HG03103 (cell line): ENCODE data around the gene SPTB.

Experiments
- ATAC-seq: cut with Tn5 transposase; IDR thresholded peaks from one replicate; pipeline ENCODE4 v1.9.1; 2021; ENCODE audit warnings: low read depth; ENCODE audit not compliant: unreplicated experiment

Gene SPTB

DNA sequence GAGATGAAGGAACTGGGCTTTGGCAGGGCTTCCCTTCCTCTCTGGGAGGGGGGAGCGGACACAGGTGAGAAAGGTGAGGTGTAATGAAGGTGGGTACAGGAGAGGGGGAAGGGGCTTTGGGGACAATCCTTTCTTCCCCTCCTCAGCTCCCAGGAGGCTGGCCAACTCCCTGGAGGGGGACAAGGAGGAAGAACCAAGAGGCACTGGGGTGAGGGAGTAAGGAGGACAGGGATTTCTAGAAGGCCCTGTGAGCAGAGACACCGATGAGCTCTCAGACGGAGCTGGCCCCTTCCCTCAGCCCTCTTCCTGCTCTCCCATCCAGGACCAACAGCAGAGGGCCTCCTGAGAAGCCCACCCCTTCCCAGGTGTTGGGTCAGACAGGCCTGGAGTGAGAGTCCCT is 122.1 kb downstream of the SPTB start:
- ATAC-seq: no peak

DNA sequence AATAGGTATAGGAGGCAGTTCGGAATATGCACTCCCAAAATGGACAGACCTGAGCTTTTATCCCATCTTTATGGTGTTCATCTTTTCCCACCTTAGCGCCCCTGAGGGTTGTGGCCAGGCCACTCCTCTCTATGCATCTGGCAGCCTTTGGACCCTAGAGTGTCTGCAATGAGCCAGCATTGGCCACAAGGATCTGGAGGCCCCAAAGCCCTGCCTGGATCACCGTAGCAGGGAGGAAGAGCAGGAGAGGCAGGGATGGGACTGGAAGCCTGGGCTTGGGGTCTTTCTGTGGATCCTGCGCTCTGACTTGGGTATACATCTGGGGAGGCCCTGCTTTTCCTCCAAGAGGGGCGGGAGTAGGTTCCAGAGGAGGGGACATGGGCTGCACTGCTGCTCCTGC is 123.0 kb downstream of the SPTB start:
- no peak for ATAC-seq

DNA sequence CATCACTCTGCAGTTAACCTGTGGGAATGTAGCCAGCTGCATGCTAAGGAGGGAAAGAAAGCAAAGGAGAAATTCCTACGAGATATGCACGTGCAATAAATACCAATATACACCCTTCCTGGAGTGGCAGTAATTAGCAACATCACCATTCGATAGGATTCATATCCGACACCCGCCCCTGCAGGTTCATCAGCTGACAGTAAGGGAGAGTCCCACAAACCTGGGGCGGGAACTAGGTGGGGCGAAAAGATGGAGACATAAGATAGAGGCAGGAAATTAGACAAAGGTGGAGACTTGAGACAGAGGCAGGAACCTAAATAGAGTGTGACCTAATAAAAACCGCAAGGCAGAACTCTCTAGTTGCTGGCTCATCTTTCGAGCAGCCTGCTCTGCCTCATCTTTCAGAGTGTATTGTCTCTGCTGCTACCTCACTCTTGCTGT is 123.9 kb downstream of the SPTB start:
- no peak for ATAC-seq

DNA sequence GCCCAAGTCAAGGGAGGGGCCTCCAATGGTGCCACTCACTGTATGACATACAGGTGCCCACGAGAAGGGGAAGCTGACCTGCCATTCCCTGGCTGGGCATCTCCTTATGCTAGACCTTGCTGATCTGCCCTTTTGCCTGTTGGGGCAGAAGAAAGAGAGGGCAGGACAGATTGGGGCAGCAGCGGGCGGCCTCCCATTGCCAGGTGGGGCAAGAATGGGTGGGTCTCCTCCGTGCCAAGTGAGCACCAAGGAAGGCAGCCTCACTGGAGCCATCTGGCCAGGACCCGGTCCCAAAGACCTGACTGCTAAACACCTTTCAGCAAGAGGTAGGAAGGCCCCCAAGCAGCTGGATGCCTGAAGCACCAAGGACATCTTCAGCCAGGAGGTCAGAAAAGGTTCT is 125.0 kb downstream of the SPTB start:
- ATAC-seq: no peak

DNA sequence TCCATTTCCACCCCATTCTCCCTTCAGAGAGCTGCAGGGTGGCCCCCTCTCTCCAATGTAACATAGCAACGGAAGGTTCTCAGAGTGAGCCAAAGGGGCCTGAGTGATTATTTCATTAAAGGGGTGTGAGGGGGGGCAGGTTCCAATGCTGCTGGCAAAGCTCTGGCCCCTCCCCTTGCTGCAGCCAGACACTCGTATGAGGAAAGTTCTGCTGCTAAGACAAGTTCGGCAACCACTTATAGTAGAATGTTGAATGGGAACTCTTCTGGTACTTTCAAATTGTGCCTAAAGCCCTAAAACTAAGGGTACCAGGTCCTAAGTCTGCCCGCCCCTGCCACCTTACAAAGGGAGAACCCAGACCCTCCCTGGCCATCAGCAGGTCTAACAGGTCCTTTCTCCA is 125.7 kb downstream of the SPTB start:
- ATAC-seq: no peak

DNA sequence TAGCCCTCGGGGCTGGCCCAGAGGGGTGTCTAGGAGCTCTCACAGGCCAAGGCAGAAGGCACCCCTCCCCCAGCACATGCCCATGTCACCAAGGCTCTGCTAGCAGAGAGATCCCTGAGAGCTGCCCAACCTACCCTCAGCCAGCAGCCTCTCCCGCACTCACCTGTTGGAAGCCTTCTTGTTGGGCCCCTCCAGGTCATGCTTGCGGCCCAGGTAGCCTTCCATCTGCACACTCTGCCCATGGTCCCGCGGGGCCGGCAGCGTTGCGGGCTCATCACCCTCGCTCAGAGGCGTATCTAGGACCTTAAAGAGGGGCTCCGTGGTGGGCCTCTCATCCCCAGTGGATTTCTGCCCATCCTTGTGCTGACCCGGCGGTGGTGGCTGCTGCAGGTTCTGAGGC is 126.3 kb downstream of the SPTB start:
- ATAC-seq: no peak

DNA sequence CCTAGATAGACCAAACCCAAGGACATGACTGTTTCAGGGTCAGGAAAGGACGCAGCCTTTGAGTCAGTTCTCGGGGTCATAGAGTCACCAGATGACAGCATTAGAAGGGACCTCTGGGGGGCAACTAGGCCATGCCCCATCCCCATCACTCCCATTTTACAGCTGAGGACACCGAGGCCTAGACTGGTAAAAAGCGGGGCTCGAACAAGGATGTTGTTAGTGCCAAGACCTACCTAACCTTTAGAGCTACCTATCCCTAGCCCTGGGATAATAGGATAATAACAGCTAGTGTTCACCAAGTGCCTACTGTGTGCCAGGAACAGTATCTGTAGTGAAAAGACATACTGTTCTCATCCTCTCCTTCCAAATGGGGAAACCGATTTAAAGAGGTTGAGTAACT is 126.8 kb downstream of the SPTB start:
- ATAC-seq: no peak

DNA sequence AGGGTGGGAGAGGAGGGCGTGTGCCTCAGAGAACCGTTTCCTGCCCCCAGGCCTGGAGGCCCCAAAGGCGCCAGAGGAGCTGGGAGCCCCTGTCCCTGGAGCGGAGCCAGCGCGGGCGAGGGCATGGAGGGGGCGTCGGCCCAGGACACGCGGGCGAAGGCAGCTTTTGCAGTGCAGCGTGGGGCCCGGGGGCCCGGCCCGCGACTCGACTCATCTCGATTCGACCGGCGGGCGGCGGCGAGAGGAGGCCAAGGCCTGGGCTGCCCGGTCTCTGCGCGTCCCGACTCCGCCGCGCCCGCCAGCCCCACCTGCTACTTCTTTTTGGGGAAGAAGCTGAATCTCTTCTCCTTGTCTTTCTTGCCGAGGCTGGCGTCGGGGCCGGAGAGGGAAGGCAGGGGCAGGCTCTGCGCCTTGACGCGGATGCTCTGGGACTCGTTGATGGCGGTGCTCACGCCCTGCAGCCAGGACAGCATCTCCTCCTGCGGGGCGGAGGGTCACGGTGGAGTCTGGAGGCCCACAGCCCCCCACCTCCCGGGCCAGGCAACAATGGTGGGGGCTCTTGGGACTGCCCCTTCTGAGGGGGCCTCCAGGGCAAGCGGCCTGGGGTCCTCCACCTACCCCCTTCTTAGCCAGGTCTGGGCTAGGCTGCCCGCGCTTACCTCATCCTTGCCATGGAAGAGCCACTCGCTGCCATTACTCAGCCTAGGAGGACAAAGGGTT is 130.6 kb downstream of the SPTB start:
- ATAC-seq: no peak

DNA sequence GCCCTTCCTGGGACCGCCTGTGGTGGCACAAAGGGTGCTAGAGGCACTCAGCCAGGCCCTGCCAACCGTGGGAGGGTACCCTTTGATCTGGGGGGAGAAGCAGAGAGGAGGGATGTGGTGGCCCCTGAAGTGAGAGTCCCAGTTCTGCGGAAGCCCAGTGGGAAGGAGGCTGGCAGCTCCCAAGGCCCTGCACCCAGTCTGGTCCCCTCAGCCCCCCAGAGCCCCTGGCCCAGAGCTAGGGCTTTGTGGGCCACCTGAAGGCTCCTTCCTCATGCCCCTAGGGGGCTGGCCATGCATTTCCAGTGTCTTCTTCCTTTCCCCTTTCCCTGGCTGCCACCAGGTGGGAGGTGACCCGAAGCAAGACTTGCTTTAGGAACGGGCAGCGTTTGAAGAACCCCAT is 131.2 kb downstream of the SPTB start:
- no peak for ATAC-seq

DNA sequence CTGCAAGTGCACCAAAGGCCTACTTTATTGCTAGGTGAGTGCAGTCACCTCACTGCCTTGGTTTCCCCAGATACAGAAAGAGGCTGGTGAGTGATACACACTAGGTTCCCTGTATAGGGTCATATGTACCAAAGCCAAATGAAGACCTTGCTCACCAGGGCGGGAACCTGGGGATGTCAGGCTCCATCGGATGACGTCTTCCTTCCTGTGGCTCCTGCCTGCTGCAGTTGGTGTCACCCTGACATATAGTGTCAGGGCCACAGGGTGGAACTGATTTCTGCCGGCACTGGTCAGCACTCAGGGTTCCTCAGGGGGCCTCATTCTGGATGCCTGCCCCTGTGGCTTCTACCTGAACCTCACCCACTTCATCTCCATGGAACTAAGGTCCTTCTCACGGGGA is 132.4 kb downstream of the SPTB start:
- ATAC-seq: no peak

DNA sequence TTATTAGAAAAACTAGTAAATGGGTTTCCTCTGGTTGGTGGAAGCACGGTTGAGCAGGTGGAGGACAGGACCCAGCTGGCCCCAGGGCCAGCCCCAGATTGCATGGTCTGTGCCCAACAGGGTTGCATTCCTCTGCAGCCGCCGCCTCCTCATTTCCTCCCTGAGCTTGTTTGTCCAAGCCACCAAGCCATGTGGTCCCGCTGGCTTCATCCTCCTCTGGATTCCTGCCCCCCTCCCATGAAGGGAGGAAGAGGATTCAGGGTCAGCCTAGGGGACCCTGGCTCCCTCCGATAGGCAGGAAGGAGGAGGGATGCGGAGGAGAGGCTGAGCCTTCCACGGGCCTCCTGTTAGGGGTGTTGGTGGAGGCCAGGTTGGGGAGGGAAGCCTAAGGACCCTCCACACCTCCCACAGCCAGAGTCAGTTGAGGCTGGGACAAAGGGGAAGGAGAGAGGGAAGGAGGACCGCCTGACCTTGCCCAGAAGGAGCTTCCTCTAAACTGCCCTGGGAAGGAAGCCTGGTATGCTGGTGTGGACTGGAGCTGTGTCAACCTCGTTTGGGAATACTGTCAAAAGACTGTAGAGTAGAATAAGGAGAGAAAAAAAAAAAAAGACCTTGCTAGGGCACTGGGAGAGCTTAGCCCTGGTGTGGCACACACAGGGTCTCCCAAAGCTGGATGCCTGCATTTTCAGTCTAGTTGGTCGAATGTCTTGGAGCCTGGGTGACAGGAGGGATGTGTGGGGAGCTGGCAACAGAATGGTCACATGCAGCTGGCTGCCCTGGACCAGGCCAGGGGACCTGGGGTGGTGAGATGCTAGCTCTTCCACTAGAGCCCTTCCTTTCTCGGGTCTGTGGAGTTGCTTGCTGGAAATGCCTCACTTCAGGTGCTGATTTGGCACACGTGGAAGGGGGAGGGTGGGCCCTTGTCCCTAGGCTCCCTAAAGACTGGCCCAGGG is 133.1 kb downstream of the SPTB start:
- ATAC-seq: no peak

DNA sequence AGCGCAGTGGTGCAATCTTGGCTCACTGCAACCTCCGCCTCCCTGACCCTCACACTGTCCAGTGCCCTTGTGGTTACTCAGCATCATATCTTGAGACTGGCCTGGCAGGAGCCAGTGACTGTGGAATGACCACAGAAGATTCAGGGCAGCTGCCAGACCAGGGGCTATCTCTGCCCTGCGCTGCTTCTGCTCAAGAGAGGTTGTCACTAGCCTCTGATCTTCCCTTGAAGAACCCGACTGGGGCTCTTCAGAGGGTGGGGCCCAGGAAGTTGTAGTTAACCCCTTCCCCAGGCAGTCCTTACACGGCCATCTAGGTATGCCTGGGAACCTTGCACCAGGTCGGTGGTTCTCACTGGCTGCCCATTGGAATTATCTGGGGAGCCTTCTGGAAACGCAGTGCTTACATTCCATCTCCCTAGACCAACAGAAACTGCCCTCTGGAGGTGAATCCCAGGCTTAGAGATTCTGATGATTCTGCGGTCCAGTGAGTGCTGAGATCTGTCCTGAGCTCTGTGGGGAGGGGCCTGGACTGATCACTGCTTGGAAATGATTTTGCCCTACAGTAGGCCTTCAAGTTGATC is 134.1 kb downstream of the SPTB start:
- ATAC-seq: no peak

DNA sequence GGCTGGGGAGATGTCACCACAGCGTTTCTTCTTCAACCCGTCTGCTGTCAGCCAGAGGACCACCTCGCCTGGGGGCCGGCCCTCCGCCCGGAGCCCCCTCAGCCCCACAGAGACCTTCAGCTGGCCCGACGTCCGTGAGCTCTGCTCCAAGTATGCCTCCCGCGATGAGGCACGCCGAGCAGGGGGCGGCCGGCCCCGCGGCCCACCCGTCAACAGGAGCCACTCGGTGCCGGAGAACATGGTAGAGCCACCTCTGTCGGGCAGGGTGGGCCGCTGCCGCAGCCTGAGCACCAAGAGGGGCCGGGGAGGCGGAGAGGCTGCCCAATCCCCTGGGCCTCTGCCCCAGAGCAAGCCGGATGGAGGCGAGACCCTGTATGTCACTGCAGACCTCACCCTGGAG is 136.6 kb downstream of the SPTB start:
- no peak for ATAC-seq

DNA sequence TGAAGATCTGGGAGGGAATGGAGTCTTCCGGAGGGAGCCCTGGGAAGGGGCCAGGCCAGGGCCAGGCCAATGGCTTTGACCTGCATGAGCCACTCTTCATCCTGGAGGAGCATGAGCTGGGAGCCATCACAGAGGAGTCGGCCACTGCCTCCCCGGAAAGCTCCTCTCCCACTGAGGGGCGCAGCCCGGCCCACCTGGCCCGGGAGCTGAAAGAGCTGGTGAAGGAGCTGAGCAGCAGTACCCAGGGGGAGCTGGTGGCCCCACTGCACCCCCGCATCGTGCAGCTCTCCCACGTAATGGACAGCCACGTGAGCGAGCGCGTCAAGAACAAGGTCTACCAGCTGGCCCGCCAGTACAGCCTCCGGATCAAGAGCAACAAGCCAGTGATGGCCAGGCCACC is 137.7 kb downstream of the SPTB start:
- no peak for ATAC-seq

DNA sequence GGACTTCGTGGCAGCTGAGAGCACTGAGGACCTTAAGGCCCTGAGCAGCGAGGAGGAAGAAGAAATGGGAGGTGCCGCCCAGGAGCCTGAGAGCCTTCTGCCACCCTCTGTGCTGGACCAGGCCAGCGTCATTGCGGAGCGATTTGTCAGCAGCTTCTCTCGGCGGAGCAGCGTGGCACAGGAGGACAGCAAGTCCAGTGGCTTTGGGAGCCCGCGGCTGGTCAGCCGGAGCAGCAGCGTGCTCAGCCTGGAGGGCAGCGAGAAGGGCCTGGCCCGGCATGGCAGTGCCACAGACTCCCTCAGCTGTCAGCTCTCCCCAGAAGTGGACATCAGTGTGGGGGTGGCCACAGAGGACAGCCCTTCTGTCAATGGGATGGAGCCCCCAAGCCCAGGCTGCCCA is 138.5 kb downstream of the SPTB start:
- ATAC-seq: no peak

DNA sequence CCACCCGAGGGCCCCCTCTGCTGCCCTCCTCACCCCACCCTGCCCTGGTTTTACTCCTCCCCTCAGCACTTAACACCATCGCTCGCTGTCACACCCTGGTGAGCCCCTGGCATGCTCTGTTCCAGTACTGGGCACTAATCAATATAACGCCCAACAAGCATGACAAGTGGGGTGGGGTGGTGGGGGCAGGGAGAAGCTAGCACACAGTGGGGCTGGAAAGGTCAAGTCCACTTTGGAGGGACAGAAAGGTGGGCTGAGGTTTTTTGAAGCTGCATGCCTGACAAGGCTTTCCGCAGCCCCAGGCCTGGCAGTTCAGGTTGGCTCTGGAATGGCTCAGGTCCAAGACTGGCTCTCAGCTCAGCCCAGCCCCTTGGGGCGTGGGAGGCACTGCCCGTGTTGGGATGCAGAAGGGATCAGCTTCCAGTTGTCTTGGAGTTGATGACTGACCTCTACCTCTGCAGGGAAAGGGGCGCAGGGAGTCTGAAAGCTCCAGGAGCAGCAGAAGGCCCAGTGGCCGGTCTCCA is 141.4 kb downstream of the SPTB start:
- ATAC-seq: no peak

DNA sequence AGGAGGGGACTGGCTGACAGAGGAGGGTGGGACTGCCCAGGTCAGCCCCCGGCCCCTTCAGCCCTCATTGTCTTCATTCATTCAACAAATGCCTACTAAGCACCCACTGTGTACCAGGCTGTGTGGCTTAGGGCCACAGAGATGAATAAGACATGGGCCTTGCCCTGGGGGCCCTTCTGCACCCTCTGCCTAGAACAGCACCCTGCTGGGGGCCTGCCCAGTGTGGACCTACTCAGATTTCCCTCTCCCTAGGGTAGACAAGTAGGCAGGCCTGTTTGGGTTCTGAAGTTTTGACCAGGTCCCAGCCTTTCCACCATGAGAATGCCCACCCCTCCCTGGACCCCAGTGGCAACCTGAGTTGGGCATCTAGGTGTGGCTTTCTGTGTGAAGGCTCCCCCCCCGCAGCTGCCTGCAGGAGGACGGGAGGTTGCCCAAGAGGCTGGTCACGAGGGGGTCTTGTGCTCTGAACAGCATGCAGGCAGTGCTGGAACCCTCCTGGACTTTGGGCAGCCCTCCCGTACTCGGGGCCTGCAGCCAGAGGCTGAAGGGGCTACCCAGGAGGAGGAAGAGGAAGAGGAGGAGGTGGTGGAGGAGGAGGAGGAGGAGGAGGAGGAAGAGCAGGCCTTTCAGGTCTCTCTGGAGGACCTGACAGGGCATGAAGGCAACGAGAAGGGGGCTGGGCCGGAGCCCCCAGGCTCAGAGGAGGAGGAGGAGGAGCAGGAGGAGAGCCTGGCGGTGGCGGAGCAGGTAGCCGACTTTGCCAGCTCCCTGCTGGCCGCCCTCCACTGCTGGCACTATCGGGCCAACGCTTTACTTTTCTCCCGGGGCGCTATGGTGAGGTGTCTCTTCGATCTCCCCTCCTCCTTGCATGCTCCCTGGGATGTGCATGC is 142.1 kb downstream of the SPTB start:
- no peak for ATAC-seq

DNA sequence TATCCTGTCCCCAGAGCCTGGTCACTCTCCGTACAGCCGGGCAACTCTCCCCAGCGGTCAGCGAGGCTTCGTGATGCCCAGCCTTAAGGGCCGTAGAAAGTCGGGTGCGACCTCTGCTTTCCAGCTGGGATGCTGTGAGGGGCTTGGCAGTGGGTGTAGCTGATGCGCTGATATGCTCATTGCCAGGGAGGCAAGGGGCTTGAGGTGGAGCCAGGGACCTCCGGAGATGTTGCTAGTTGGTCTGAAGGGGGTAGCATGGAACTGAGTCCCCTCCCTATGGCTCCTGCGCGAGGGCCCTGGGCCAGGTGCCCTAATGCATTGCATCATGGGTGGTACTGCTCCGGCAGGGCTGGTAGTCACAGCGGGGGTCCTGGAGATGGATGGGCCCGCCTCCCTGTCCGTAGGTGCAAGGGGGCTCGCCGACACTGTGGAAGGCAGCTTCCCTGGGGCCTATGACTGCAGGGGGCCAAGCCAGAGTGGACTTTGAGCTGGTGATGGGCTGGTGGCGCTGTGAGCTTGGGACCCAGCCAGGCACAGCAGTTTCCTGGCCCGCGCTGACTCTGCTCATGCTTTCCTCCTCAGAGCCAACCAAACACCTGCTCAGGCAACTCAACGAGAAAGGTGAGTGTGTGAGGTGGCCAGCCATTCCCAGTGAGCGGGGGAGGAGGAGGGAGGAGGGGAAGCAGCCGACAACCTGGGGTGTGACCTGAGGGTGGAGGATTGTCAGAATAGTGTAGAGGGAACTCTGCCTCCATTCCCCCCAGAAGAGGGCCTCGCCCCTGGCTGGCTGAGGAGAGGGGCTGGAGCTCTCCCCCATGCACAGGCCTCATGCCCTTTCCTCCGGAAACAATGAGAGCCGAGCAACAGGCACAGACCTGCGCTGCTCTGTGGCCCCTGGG is 143.2 kb downstream of the SPTB start:
- no peak for ATAC-seq

DNA sequence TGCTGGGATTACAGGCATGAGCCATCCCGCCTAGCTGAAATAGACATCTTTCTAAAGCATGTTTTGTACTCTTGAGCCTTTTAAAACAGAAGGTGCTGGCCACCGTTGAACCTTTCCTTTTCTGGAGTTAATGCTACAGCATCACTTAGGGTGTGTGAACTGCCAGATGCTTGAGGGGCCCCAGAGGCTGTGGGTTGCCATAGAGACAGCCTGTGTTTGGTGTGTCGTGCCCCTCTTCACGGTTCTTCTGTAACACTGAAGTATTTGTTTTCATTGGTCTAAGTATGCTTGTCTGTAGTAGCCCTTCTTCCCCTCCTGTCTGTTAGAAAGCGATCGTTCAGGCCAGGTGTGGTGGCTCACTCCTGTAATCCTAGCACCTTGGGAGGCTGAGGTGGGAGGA is 144.7 kb downstream of the SPTB start:
- ATAC-seq: no peak
